GM10847 (cell line): ENCODE measurements around the gene TNFRSF12A.

ENCODE experiments used
- POLR2A ChIP-seq: IDR thresholded peaks from 2 replicates; pipeline ENCODE4 v1.6.1; 2011; ENCODE audit not compliant: insufficient read length; ENCODE audit errors: extremely low read depth

TNFRSF12A gene

GRCh38 chr16:3026609-3027488 lies 6.7 kb downstream of the TNFRSF12A start:
- no peak for TF ChIP-seq POLR2A

- TF ChIP-seq POLR2A = no peak
Observed at GRCh38 chr16:3027489-3027795, 7.3 kb downstream of the TNFRSF12A start.

GRCh38 chr16:3027983-3028715 lies 8.0 kb downstream of the TNFRSF12A start:
- TF ChIP-seq POLR2A = no peak

- no peak for TF ChIP-seq POLR2A
Observed at GRCh38 chr16:3028716-3029319, 8.7 kb downstream of the TNFRSF12A start.

- no peak for TF ChIP-seq POLR2A
Observed at GRCh38 chr16:3029491-3030221, 9.5 kb downstream of the TNFRSF12A start.

- TF ChIP-seq POLR2A = no peak
Observed at GRCh38 chr16:3030222-3031212, 10.3 kb downstream of the TNFRSF12A start.

- TF ChIP-seq POLR2A = no peak
Observed at GRCh38 chr16:3032624-3033023, 12.5 kb downstream of the TNFRSF12A start.

GRCh38 chr16:3035289-3035971 lies 15.3 kb downstream of the TNFRSF12A start:
- TF ChIP-seq POLR2A = no peak

GRCh38 chr16:3035972-3036725 lies 16.0 kb downstream of the TNFRSF12A start:
- no peak for TF ChIP-seq POLR2A

GRCh38 chr16:3036726-3037315 lies 16.7 kb downstream of the TNFRSF12A start, which contains the start of gene BICDL2:
TSS of gene BICDL2 (minus strand) at chr16:3036944. CDS start at chr16:3035496, 1,448 bp downstream.
- no peak for TF ChIP-seq POLR2A

- TF ChIP-seq POLR2A = no peak
Observed at GRCh38 chr16:3038256-3038655, 18.1 kb downstream of the TNFRSF12A start.

GRCh38 chr16:3038896-3039295 lies 18.7 kb downstream of the TNFRSF12A start:
- TF ChIP-seq POLR2A = no peak
